Right lobe of liver (tissue), 6 donors: ENCODE measurements around the gene DMP1. TPM values are rescaled to one million over a fixed set of nuclear protein-coding genes. Genes with fewer than 3 reads are reported as not detected.

Experiments
- ATAC-seq, 4 donors: fragments of 200-7000 bp; cut with Tn5 transposase; one replicate each; pipeline ENCODE4 v1.9.1; 2020; ENCODE audit warnings: mild to moderate bottlenecking in 4 of 4, moderate library complexity in 4 of 4
- DNase-seq, 3 donors: peaks; one replicate each; pipeline ENCODE4 v3.0.0-alpha.2; 2020
- H3K27ac ChIP-seq, 3 donors: fragments of 200-600 bp; one replicate each; pipeline ENCODE4 v1.8.0; 2022
- H3K27me3 ChIP-seq, 2 donors: fragments of 200-600 bp; one replicate each; pipeline ENCODE4 v1.8.0; 2022
- H3K36me3 ChIP-seq, 4 donors: fragments of 200-600 bp; sonication (generic) in 1 of 4; one replicate each; pipeline versions ENCODE4 v1.5.1 to v1.8.0; 2017 to 2022; ENCODE audit warnings: control low read depth in 1 of 4
- H3K4me1 ChIP-seq, 4 donors: fragments of 200-600 bp; sonication (generic) in 1 of 4; one replicate each; pipeline versions ENCODE4 v1.5.1 to v1.8.0; 2017 to 2022; ENCODE audit warnings: control low read depth in 1 of 4
- H3K4me3 ChIP-seq, 3 donors: fragments of 200-600 bp; one replicate each; pipeline ENCODE4 v1.8.0; 2022
- H3K9me3 ChIP-seq, 4 donors: fragments of 200-600 bp; sonication (generic) in 1 of 4; one replicate each; pipeline versions ENCODE4 v1.5.1 to v1.8.0; 2017 to 2022; ENCODE audit warnings: control low read depth in 1 of 4
- CTCF ChIP-seq, 4 donors: fragments of 200-600 bp in 3 of 4; fragments of 450-650 bp in 1 of 4; IDR thresholded peaks; one replicate each; pipeline versions ENCODE4 v1.5.1 to v1.8.0; 2016 to 2022; ENCODE audit warnings: antibody characterized with exemption in 4 of 4, mild to moderate bottlenecking in 2 of 4
- POLR2A ChIP-seq: fragments of 450-650 bp; IDR thresholded peaks from one replicate; pipeline ENCODE4 v1.6.1; 2017; ENCODE audit warnings: antibody characterized with exemption, mild to moderate bottlenecking
- WGBS: methylation state at CpG from one replicate; pipeline ENCODE4 v1.1.6; 2018; ENCODE audit warnings: low coverage, low lambda C conversion rate; ENCODE audit not compliant: insufficient coverage; ENCODE audit errors: missing lambda C conversion rate; 5-methylcytosine and 5-hydroxymethylcytosine counted together
- intact Hi-C, 2 donors: fragments of 100-400 bp; cut with DNase I; formaldehyde crosslinking; loops; one replicate each; pipeline versions ENCODE4 v1.11.2 to v1.14.1; 2022
- total RNA-seq, 6 experiments: library from RNA; depleted of rRNA in 2 of 6; stranded (reverse); fragments of >200 nt in 2 of 6; fragmentation: NEBNext Ultra II Directional in 3 of 6; extraction: Animal tissue kit (Norgen Biotek cat#: 25700) in 3 of 6; gene quantifications; one replicate each; pipeline versions ENCODE4 v1.1.0 to v1.2.4, GENCODE V29; 2016 to 2023
- donor health status: DM: no; HTN: yes; CAD: no.
- donor health status: DM: no; HTN: no; CAD: no.
- donor health status: DM: no; HTN: no; CAD: no.
- donor health status: DM: no; HTN: yes; CAD: no.
- donor health status: DM: no; HTN: yes; CAD: no.

The DMP1 gene
- total RNA-seq, 6 experiments from 2014 or later: not detected

- no peak for TF ChIP-seq CTCF (IDR thresholded peaks at IDR 0.05)
- TF ChIP-seq POLR2A: no peak
- Histone ChIP-seq H3K9me3 (no peaks in the 10 kb centered on the region), H3K27me3 (no peaks in the 10 kb centered on the region), H3K27ac (no peak overlapping the region), H3K36me3 (no peaks in the 10 kb centered on the region), H3K4me1 (no peaks in the 10 kb centered on the region), H3K4me3 (no peak overlapping the region)
- no peak for DNase-seq
- intact Hi-C loops: no loop called here
- WGBS: 78% methylated on average over 3 of the region's 3 CpGs
- peak in 1 of 4 donors; percentile 28 for ATAC-seq
Measured at GRCh38 chr4:87704001-87704400, 53.9 kb downstream of the DMP1 start.

- Histone ChIP-seq H3K27me3 (no peaks in the 10 kb centered on the region), H3K9me3 (no peaks in the 10 kb centered on the region), H3K36me3 (no peaks in the 10 kb centered on the region), H3K4me1 (no peaks in the 10 kb centered on the region), H3K4me3 (no peak overlapping the region), H3K27ac (no peak overlapping the region)
- 87% methylated on average over 3 of the region's 4 CpGs for WGBS
- TF ChIP-seq CTCF (IDR thresholded peaks at IDR 0.05): no peak
- no peak for TF ChIP-seq POLR2A
- intact Hi-C loops: no loop called here
- ATAC-seq: no peak
- no peak for DNase-seq
Measured at GRCh38 chr4:87707279-87707918, 57.3 kb downstream of the DMP1 start.

Other genes starting within 250 kb of the DMP1 start
- 10 to 100 TPM; 13.3 to 53.5 (median 21.2) TPM for gene NUDT9, start 227.7 kb upstream of the DMP1 start, total RNA-seq
- gene SPARCL1, start 120.9 kb upstream of the DMP1 start, total RNA-seq: 10 to 100 TPM in 3 of 6 experiments, 1 to 10 TPM in 3; 5.3 to 14.3 (median 9.1) TPM
- not detected for gene DSPP, start 41.8 kb upstream of the DMP1 start, total RNA-seq
- gene IBSP, start 149.3 kb downstream of the DMP1 start, total RNA-seq: not detected
- gene MEPE, start 182.7 kb downstream of the DMP1 start, total RNA-seq: not detected